Erythroblast (primary cell): Measurements from ENCODE around the gene INO80E.

Source experiments
- GATA1 ChIP-seq: IDR thresholded peaks from 2 replicates; pipeline ENCODE4 v1.6.1; 2011; ENCODE audit warnings: low read depth, mild to moderate bottlenecking, control low read depth, low read length, moderate library complexity
- POLR2A ChIP-seq: IDR thresholded peaks from 2 replicates; pipeline ENCODE4 v1.6.1; 2011; ENCODE audit warnings: mild to moderate bottlenecking, low read length

- no peak for TF ChIP-seq POLR2A
- no peak for TF ChIP-seq GATA1
Observed at GRCh38 chr16:30025574-30025973, 29.5 kb downstream of the INO80E start.
